Esophagus squamous epithelium (tissue), 5 donors: Measurements from ENCODE around the gene C1orf21. TPM values are rescaled to one million over a fixed set of nuclear protein-coding genes. Genes with fewer than 3 reads are reported as not detected.

Experiments used
- DNase-seq: peaks from one replicate; lab custom pipeline; 2025; lab: John Stamatoyannopoulos, UW
- H3K27ac ChIP-seq, 4 donors: fragments of 200-600 bp; sonication (generic); one replicate each; pipeline ENCODE4 v1.5.1; 2016 to 2019; ENCODE audit warnings: mild to moderate bottlenecking in 1 of 4
- H3K27me3 ChIP-seq, 4 donors: fragments of 200-600 bp; sonication (generic); 1 replicate in 3 of 4; 2 replicates in 1 of 4; pipeline versions ENCODE4 v1.5.1 to v1.6.0; 2017 to 2021; ENCODE audit warnings: antibody characterized with exemption in 1 of 4
- H3K36me3 ChIP-seq, 3 donors: fragments of 200-600 bp; sonication (generic); one replicate each; pipeline ENCODE4 v1.5.1; 2016 to 2019
- H3K4me1 ChIP-seq, 3 donors: fragments of 200-600 bp; sonication (generic); one replicate each; pipeline ENCODE4 v1.5.1; 2017 to 2019
- H3K4me3 ChIP-seq, 4 donors: fragments of 200-600 bp; sonication (generic); 1 replicate in 3 of 4; 2 replicates in 1 of 4; pipeline ENCODE4 v1.5.1; 2016 to 2019; ENCODE audit warnings: mild to moderate bottlenecking in 2 of 4, moderate library complexity in 1 of 4
- H3K9me3 ChIP-seq, 3 donors: fragments of 200-600 bp; sonication (generic); one replicate each; pipeline ENCODE4 v1.5.1; 2016 to 2019
- POLR2A ChIP-seq, 4 donors: fragments of 450-650 bp; IDR thresholded peaks; one replicate each; pipeline ENCODE4 v1.6.1; 2017; ENCODE audit warnings: antibody characterized with exemption in 4 of 4, mild to moderate bottlenecking in 4 of 4, moderate library complexity in 3 of 4
- WGBS, 2 donors: methylation state at CpG; one replicate each; pipeline ENCODE4 v1.1.5; 2018; 5-methylcytosine and 5-hydroxymethylcytosine counted together
- intact Hi-C: fragments of 100-400 bp; cut with DNase I; formaldehyde crosslinking; loops from one replicate; pipeline ENCODE4 v1.15.0; 2022
- total RNA-seq, 4 donors: library from RNA; depleted of rRNA; stranded (reverse); fragments of >200 nt; gene quantifications; one replicate each; pipeline ENCODE4 v1.1.0, GENCODE V29; 2016
- TF ChIP-seq, protein P1 (sequence below), 6 experiments: fragments of 450-650 bp in 4 of 6; fragments of 200-600 bp in 2 of 6; sonication (generic) in 2 of 6; IDR thresholded peaks; one replicate each; pipeline ENCODE4 v1.5.1; 2016 to 2019; ENCODE audit warnings: antibody characterized with exemption in 6 of 6, mild to moderate bottlenecking in 4 of 6, moderate library complexity in 4 of 6
- donor health status: DM: yes; HTN: yes; CAD: no.

C1orf21 gene
- total RNA-seq, 4 donors from 2014 or later, result 14.6 to 55.7 (median 36.2) TPM

DNA sequence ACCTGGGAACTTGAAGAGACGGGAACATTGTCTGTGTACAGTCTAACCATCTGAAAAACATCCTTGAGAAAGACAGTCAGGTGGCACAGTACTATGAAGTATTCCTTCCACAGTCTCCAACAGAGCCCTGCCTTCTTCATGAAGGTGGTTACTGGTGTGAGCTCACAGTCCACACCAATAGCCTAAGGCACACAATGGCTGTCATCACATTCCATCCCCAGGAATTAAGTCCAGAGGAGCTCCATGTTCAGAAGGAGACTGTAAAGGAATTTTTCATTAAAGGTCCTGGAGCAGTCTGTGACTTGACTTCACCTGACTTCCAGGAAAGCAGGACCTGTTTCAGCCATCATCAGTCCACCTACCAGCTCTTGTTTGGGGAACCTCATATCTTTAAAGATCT is 180.2 kb downstream of the C1orf21 start:
- WGBS, 2 donors, result 92% methylated on average over 1 of the region's 1 CpG; no CpG with 5 or more reads in 1 of the 2 donors
- TF ChIP-seq, protein P1, sequence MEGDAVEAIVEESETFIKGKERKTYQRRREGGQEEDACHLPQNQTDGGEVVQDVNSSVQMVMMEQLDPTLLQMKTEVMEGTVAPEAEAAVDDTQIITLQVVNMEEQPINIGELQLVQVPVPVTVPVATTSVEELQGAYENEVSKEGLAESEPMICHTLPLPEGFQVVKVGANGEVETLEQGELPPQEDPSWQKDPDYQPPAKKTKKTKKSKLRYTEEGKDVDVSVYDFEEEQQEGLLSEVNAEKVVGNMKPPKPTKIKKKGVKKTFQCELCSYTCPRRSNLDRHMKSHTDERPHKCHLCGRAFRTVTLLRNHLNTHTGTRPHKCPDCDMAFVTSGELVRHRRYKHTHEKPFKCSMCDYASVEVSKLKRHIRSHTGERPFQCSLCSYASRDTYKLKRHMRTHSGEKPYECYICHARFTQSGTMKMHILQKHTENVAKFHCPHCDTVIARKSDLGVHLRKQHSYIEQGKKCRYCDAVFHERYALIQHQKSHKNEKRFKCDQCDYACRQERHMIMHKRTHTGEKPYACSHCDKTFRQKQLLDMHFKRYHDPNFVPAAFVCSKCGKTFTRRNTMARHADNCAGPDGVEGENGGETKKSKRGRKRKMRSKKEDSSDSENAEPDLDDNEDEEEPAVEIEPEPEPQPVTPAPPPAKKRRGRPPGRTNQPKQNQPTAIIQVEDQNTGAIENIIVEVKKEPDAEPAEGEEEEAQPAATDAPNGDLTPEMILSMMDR (IDR thresholded peaks at IDR 0.05), result no peak
- no peak for TF ChIP-seq POLR2A (IDR thresholded peaks at IDR 0.05)
- intact Hi-C loops, result loop anchor here (10.0 kb wide), 2 partner anchors 182 to 322 kb away; partner anchors contain the start of gene C1orf21
- H3K27ac ChIP-seq, result no peak overlapping the region
- peaks cover 0 to 14% (median 0%) of the 10 kb centered on the region in 3 donors for H3K36me3 ChIP-seq
- no peak overlapping the region for H3K4me3 ChIP-seq
- no peaks in the 10 kb centered on the region for H3K9me3 ChIP-seq
- no peaks in the 10 kb centered on the region for H3K27me3 ChIP-seq
- no peak for DNase-seq
- peaks cover 0 to 17% (median 0%) of the 10 kb centered on the region in 3 donors for H3K4me1 ChIP-seq

DNA sequence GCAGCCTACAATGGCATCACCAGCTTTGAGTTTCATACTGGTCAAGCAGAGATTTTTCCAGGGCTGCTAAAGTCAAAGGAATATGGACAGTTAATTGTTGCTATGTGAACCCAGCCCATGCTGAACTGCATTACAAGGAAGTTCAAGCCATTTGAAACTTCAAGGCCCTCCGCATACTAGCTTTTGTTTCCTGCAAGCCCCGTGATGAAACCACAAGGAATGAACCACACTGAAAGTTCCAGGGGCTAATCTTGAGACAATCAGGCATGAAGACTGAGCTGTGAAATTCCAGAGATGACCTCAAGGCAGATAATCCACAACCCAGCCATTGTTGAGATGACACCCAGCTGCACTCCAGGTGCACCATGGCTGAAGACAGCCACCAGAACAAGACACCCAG is 180.8 kb downstream of the C1orf21 start:
- whole genome bisulfite sequencing, 2 donors, result 76 to 78% methylated on average over 2 of the region's 2 CpGs
- Histone ChIP-seq H3K9me3 (no peaks in the 10 kb centered on the region), H3K27ac (no peak overlapping the region), H3K4me1 (peaks cover 0 to 11% (median 0%) of the 10 kb centered on the region in 3 donors), H3K36me3 (peaks cover 0 to 14% (median 0%) of the 10 kb centered on the region in 3 donors), H3K27me3 (no peaks in the 10 kb centered on the region), H3K4me3 (no peak overlapping the region)
- TF ChIP-seq, protein P1 (IDR thresholded peaks at IDR 0.05), result no peak
- TF ChIP-seq POLR2A (IDR thresholded peaks at IDR 0.05), result no peak
- intact Hi-C loops, result loop anchor here (10.0 kb wide), 2 partner anchors 183 to 323 kb away; partner anchors contain the start of gene C1orf21
- no peak for DNase-seq

- Histone ChIP-seq H3K27me3 (no peaks in the 10 kb centered on the region), H3K36me3 (peaks cover 0 to 14% (median 0%) of the 10 kb centered on the region in 3 donors), H3K27ac (no peak overlapping the region), H3K4me1 (peaks cover 0 to 6% (median 0%) of the 10 kb centered on the region in 3 donors), H3K9me3 (no peaks in the 10 kb centered on the region), H3K4me3 (no peak overlapping the region)
- intact Hi-C loops, result loop anchor here (10.0 kb wide), 2 partner anchors 183 to 323 kb away; partner anchors contain the start of gene C1orf21
- WGBS, 2 donors, result 89 to 91% methylated on average over 2 of the region's 2 CpGs
- no peak for DNase-seq
- TF ChIP-seq, protein P1 (IDR thresholded peaks at IDR 0.05), result no peak
- no peak for TF ChIP-seq POLR2A (IDR thresholded peaks at IDR 0.05)
Measured at GRCh38 chr1:184568148-184568547, 181.3 kb downstream of the C1orf21 start.

GRCh38 chr1:184569106-184569505 is 182.3 kb downstream of the C1orf21 start:
- Histone ChIP-seq H3K27me3 (no peaks in the 10 kb centered on the region), H3K4me3 (no peak overlapping the region), H3K27ac (no peak overlapping the region), H3K9me3 (no peaks in the 10 kb centered on the region), H3K4me1 (no peaks in the 10 kb centered on the region), H3K36me3 (peaks cover 0 to 14% (median 0%) of the 10 kb centered on the region in 3 donors)
- 70 to 84% methylated on average over 4 of the region's 4 CpGs for WGBS, 2 donors
- no peak for DNase-seq
- intact Hi-C loops, result loop anchor here (10.0 kb wide), 2 partner anchors 184 to 324 kb away; partner anchors contain the start of gene C1orf21
- TF ChIP-seq POLR2A (IDR thresholded peaks at IDR 0.05), result no peak
- TF ChIP-seq, protein P1 (IDR thresholded peaks at IDR 0.05), result no peak

DNA sequence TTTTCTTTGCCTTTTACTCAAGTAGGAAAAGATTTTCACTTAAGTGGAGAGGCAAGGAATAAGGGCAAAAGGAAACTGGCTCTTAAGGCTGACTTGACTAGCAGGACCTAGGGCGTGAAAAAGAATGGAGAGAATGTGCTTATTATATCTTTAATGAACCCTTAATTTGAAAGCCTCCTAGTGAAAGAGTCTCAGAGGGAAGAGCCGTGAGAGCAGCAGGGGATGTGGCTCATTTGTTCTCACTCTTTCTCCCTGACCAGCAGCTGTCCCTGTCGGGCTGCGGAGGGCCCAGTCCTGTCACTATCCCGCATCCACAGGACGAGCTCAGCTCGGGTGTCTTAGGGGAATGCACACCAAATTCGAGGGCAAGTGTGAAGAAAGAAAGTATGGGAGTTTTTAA is 187.8 kb downstream of the C1orf21 start:
- H3K27me3 ChIP-seq, result no peaks in the 10 kb centered on the region
- H3K27ac ChIP-seq, result peak overlapping the region in 3 of 4 donors; percentile 66 to 70 (median 69)
- 67 to 75% methylated on average over 3 to 8 of the region's 8 CpGs for WGBS, 2 donors
- TF ChIP-seq, protein P1 (IDR thresholded peaks at IDR 0.05), result no peak
- TF ChIP-seq POLR2A (IDR thresholded peaks at IDR 0.05), result no peak
- no peak for DNase-seq
- peaks cover 0 to 28% (median 0%) of the 10 kb centered on the region in 3 donors for H3K4me1 ChIP-seq
- intact Hi-C loops, result no loop called here
- H3K4me3 ChIP-seq, result no peak overlapping the region
- no peaks in the 10 kb centered on the region for H3K9me3 ChIP-seq
- no peaks in the 10 kb centered on the region for H3K36me3 ChIP-seq
